Neural cell (in vitro differentiated cells): Measurements from ENCODE around the gene CPNE5. TPM values are rescaled to one million over a fixed set of nuclear protein-coding genes. Genes with fewer than 3 reads are reported as not detected.
A peak's percentile ranks its signal among the peaks of the same experiment; 100 is the strongest.

Experiments used
- H2AFZ ChIP-seq: fragments of 200-600, 300-800 bp; sonication (generic), shearing (Covaris generic); 2 replicates; pipeline ENCODE4 v1.6.0; 2014; ENCODE audit warnings: low read depth, mild to moderate bottlenecking, antibody characterized with exemption, low read length, moderate library complexity
- H3F3A ChIP-seq: fragments of 200-600 bp; shearing (Covaris generic); 2 replicates; pipeline ENCODE4 v1.6.1; 2016; ENCODE audit warnings: mild to moderate bottlenecking, moderate library complexity, mixed read lengths, antibody characterized with exemption, low read length; ENCODE audit not compliant: insufficient read depth, poor library complexity, severe bottlenecking
- H3K27ac ChIP-seq: fragments of 200-600, 300-800 bp; sonication (generic), shearing (Covaris generic); 2 replicates; pipeline ENCODE4 v1.5.1; 2014; ENCODE audit warnings: mild to moderate bottlenecking, low read length, moderate library complexity
- H3K27me3 ChIP-seq: fragments of 300-800, 200-600 bp; sonication (generic), shearing (Covaris generic); 2 replicates; pipeline ENCODE4 v1.6.0; 2014; ENCODE audit warnings: mild to moderate bottlenecking, low read depth, low read length, moderate library complexity; ENCODE audit not compliant: insufficient read depth
- H3K36me3 ChIP-seq: fragments of 300-800, 200-600 bp; sonication (generic), shearing (Covaris generic); 2 replicates; pipeline ENCODE4 v1.5.1; 2014; ENCODE audit warnings: mild to moderate bottlenecking, antibody characterized with exemption, low read length, moderate library complexity; ENCODE audit not compliant: insufficient read depth
- H3K4me2 ChIP-seq: fragments of 300-800, 200-600 bp; sonication (generic), shearing (Covaris generic); 2 replicates; pipeline ENCODE4 v1.6.0; 2014; ENCODE audit warnings: mild to moderate bottlenecking, low read length
- H3K4me3 ChIP-seq: fragments of 300-800, 200-600 bp; sonication (generic), shearing (Covaris generic); 2 replicates; pipeline ENCODE4 v1.5.1; 2014; ENCODE audit warnings: mild to moderate bottlenecking, low read length, moderate library complexity
- H3K79me2 ChIP-seq: fragments of 200-600 bp; shearing (Covaris generic); replicated peaks from 2 replicates; pipeline ENCODE4 v1.6.0; 2014; ENCODE audit warnings: mild to moderate bottlenecking, low read length, moderate library complexity; ENCODE audit not compliant: insufficient read depth
- H3K9ac ChIP-seq: fragments of 300-800, 200-600 bp; sonication (generic), shearing (Covaris generic); 2 replicates; pipeline ENCODE4 v1.6.1; 2016; ENCODE audit warnings: mild to moderate bottlenecking, low read length, mixed read lengths
- H3K9me2 ChIP-seq: fragments of 200-600 bp; shearing (Covaris generic); 2 replicates; pipeline ENCODE4 v1.6.1; 2016; ENCODE audit warnings: mild to moderate bottlenecking, low read length, mixed read lengths; ENCODE audit not compliant: insufficient read depth
- H3K9me3 ChIP-seq: fragments of 200-600, 300-800 bp; sonication (generic), shearing (Covaris generic); 2 replicates; pipeline ENCODE4 v1.6.1; 2016; ENCODE audit warnings: mild to moderate bottlenecking, mixed run types, low read length, moderate library complexity, mixed read lengths
- H4K20me1 ChIP-seq: fragments of 200-600 bp; shearing (Covaris generic); 2 replicates; pipeline ENCODE4 v1.6.1; 2016; ENCODE audit warnings: mild to moderate bottlenecking, mixed run types; ENCODE audit not compliant: insufficient read depth
- EP300 ChIP-seq: fragments of 450-650 bp; conservative IDR thresholded peaks from 2 replicates; pipeline ENCODE4 v1.6.1; 2014; ENCODE audit warnings: antibody characterized with exemption, mild to moderate bottlenecking, moderate library complexity; ENCODE audit not compliant: poor library complexity, severe bottlenecking
- EZH2 ChIP-seq: fragments of 200-600, 300-800 bp; shearing (Covaris generic), sonication (generic); IDR thresholded peaks from 2 replicates; pipeline ENCODE4 v1.6.1; 2014; ENCODE audit warnings: antibody characterized with exemption, low read length, borderline replicate concordance, mild to moderate bottlenecking; ENCODE audit not compliant: insufficient read depth, poor library complexity, severe bottlenecking
- MXI1 ChIP-seq: fragments of 450-650 bp; conservative IDR thresholded peaks from 2 replicates; pipeline ENCODE4 v1.6.1; 2014; ENCODE audit warnings: antibody characterized with exemption, mild to moderate bottlenecking; ENCODE audit not compliant: poor library complexity, severe bottlenecking
- POLR2AphosphoS5 ChIP-seq: IDR thresholded peaks from 2 replicates; pipeline ENCODE4 v1.6.1; 2012
- RAD21 ChIP-seq: fragments of 450-650 bp; conservative IDR thresholded peaks from 2 replicates; pipeline ENCODE4 v1.6.1; 2014; ENCODE audit warnings: antibody characterized with exemption, mild to moderate bottlenecking, moderate library complexity
- SMC3 ChIP-seq: fragments of 450-650 bp; conservative IDR thresholded peaks from 2 replicates; pipeline ENCODE4 v1.6.1; 2014; ENCODE audit warnings: antibody characterized with exemption, mild to moderate bottlenecking, moderate library complexity; ENCODE audit not compliant: poor library complexity
- TAF1 ChIP-seq: IDR thresholded peaks from 2 replicates; pipeline ENCODE4 v1.6.1; 2012; ENCODE audit warnings: low read depth
- polyA plus RNA-seq: library from polyadenylated mRNA; depleted of rRNA; stranded (reverse); fragments of >200 nt; gene quantifications from 2 replicates; pipeline ENCODE4 v1.2.3, GENCODE V29; 2014
- TF ChIP-seq, protein P1 (sequence below): IDR thresholded peaks from 2 replicates; pipeline ENCODE4 v1.6.1; 2012; ENCODE audit warnings: borderline replicate concordance
- TF ChIP-seq, protein P2 (sequence below): fragments of 450-650 bp; IDR thresholded peaks from 2 replicates; pipeline ENCODE4 v1.5.1; 2014; ENCODE audit warnings: antibody characterized with exemption, mild to moderate bottlenecking, moderate library complexity; ENCODE audit not compliant: poor library complexity, severe bottlenecking

Gene CPNE5
- polyA plus RNA-seq, 1 donor from 2014 or later: 8.7 TPM

DNA sequence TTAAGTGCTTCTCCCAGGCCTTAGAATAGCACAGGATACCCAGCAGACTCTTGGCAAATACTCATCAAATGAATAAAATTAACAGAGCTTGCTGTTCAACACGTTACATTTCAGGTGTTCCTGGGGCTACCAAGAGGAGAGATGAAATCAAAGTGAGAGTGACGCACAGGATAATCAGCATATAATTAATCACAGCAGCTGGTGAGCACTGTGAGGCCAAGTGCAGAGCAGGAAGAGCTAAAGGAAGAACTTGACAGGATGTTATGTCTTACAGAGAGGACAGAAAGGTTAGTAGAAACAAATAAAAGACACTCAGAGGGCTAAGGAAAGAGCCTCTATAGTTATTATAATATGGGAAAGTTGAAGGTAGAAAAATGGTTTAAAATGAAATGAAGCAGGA lies 26.6 kb upstream of the CPNE5 start:
- peak overlapping the region; percentile 31 for H3K27ac ChIP-seq
- no peaks in the 10 kb centered on the region for H3K36me3 ChIP-seq
- H3K9me3 ChIP-seq: no peaks in the 10 kb centered on the region
- H3K79me2 ChIP-seq: peaks cover 26% of the 10 kb centered on the region
- H3K4me2 ChIP-seq: no peak overlapping the region
- no peaks in the 10 kb centered on the region for H4K20me1 ChIP-seq
- H2AFZ ChIP-seq: no peak overlapping the region
- H3K27me3 ChIP-seq: no peaks in the 10 kb centered on the region
- no peaks in the 10 kb centered on the region for H3K9me2 ChIP-seq
- TF ChIP-seq POLR2AphosphoS5 (no peak), EZH2 (no peak)
- H3K4me3 ChIP-seq: peak overlapping the region; percentile 13
- H3F3A ChIP-seq: no peaks in the 10 kb centered on the region
- no peak overlapping the region for H3K9ac ChIP-seq

DNA sequence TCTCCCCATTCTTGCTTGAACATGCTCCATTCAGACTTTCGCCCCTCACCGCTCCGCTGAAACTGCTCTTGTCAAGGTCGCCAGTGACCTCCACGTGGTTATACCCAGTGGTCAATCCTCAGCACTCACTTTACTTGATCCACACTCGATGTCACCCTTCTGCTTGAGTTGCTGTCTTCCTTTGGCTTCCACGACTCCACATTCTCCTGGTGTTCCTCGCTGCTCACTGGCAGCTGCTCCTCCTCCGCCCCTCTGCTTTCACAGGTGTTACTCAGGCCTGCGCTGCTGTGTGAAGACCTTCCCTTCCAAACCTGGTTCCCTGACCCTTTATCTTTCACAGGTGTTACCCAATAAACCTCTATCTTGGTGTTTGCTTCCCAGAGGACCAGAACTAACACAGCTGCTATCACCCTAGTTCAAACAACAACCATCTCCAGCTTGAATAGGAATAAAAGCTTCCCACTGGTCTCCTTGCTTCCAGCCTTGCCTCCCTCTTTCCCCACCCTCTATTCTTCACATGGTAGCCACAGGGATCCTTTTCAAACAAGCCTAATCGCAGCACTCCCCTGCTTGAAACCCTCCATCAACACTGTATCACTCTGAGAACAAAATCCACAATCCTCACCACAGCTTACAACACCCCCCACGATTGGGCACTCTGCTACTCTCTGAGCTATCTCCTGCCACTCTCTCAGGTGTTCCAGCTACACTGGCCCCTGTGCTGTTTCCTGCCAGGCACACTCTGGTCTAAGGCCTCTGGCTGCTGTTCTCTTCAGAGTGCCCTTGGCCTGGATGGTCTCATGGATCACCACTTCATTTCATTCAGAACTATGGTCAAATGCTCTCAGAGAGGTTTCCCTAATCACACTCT lies 24.7 kb upstream of the CPNE5 start:
- Histone ChIP-seq H3K9me2 (no peaks in the 10 kb centered on the region), H3K9me3 (no peaks in the 10 kb centered on the region), H3K4me3 (no peak overlapping the region), H3K4me2 (no peak overlapping the region), H4K20me1 (no peaks in the 10 kb centered on the region), H3K36me3 (no peaks in the 10 kb centered on the region), H3K79me2 (peaks cover 18% of the 10 kb centered on the region), H3F3A (no peaks in the 10 kb centered on the region), H2AFZ (no peak overlapping the region), H3K9ac (no peak overlapping the region), H3K27me3 (no peaks in the 10 kb centered on the region), H3K27ac (no peak overlapping the region)
- TF ChIP-seq MXI1 (no peak), SMC3 (no peak), POLR2AphosphoS5 (no peak), EZH2 (no peak), RAD21 (no peak), EP300 (no peak), TAF1 (no peak)
- TF ChIP-seq, protein P1, sequence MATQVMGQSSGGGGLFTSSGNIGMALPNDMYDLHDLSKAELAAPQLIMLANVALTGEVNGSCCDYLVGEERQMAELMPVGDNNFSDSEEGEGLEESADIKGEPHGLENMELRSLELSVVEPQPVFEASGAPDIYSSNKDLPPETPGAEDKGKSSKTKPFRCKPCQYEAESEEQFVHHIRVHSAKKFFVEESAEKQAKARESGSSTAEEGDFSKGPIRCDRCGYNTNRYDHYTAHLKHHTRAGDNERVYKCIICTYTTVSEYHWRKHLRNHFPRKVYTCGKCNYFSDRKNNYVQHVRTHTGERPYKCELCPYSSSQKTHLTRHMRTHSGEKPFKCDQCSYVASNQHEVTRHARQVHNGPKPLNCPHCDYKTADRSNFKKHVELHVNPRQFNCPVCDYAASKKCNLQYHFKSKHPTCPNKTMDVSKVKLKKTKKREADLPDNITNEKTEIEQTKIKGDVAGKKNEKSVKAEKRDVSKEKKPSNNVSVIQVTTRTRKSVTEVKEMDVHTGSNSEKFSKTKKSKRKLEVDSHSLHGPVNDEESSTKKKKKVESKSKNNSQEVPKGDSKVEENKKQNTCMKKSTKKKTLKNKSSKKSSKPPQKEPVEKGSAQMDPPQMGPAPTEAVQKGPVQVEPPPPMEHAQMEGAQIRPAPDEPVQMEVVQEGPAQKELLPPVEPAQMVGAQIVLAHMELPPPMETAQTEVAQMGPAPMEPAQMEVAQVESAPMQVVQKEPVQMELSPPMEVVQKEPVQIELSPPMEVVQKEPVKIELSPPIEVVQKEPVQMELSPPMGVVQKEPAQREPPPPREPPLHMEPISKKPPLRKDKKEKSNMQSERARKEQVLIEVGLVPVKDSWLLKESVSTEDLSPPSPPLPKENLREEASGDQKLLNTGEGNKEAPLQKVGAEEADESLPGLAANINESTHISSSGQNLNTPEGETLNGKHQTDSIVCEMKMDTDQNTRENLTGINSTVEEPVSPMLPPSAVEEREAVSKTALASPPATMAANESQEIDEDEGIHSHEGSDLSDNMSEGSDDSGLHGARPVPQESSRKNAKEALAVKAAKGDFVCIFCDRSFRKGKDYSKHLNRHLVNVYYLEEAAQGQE: no peak
- TF ChIP-seq, protein P2, sequence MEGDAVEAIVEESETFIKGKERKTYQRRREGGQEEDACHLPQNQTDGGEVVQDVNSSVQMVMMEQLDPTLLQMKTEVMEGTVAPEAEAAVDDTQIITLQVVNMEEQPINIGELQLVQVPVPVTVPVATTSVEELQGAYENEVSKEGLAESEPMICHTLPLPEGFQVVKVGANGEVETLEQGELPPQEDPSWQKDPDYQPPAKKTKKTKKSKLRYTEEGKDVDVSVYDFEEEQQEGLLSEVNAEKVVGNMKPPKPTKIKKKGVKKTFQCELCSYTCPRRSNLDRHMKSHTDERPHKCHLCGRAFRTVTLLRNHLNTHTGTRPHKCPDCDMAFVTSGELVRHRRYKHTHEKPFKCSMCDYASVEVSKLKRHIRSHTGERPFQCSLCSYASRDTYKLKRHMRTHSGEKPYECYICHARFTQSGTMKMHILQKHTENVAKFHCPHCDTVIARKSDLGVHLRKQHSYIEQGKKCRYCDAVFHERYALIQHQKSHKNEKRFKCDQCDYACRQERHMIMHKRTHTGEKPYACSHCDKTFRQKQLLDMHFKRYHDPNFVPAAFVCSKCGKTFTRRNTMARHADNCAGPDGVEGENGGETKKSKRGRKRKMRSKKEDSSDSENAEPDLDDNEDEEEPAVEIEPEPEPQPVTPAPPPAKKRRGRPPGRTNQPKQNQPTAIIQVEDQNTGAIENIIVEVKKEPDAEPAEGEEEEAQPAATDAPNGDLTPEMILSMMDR: no peak
